Measurements from ENCODE around the gene RASL11B. TPM values are rescaled to one million over a fixed set of nuclear protein-coding genes. Genes with fewer than 3 reads are reported as not detected.

Gene RASL11B
- total RNA-seq, 2 donors from 2014 or later, result 0.34 to 0.76 TPM

DNA sequence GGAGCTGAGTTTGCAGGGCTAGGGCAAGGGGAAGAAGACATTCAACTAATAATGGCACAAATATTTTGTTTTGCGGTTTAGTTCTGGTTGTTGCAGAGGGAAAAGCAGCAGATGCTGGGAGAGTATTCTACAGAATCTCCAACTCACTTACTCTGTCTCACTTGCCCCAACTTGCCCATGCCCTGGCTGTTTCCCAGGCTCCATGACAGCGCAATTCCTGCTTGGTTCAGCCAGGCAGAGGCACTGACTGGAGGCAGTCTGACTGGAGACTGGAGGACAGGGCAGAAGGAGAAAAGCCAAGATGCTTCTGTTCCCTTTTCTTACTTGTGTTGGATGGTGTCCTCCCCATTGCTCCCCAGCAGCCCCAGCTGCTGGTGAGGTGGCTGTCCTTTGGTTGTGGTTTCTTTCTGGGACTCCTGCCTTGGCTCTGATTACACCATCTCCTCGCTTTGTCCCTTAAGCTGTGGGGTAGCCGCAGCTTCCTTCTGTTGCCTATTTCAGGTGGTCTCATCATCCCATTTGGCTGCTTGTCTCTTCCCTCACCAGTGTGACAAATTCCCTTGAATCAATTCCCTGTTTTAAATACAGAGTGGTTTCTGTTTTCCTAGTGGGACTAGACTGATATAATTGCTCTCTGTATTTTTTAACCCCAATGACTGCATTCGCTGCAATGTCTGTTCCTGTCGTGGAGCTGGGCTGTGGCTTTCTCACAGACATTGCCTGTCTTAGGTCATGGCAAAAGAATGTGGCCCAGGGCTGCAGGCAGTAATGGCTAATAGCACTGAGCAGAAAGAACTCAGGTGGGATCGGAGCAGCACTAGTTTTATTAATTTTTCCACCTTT lies 24.2 kb upstream of the RASL11B start:
- H3K9me3 Mint-ChIP-seq, result no peaks in the 10 kb centered on the region
- no peak overlapping the region for H3K4me3 Mint-ChIP-seq
- no peak for ATAC-seq (replicated peaks)
- H3K27me3 Mint-ChIP-seq, result peaks cover 3% of the 10 kb centered on the region
- H3K36me3 Mint-ChIP-seq (ENCODE audit: low read depth), result no peaks in the 10 kb centered on the region
- H3K27ac Mint-ChIP-seq, result no peak overlapping the region
- H3K4me1 Mint-ChIP-seq, result no peaks in the 10 kb centered on the region

DNA sequence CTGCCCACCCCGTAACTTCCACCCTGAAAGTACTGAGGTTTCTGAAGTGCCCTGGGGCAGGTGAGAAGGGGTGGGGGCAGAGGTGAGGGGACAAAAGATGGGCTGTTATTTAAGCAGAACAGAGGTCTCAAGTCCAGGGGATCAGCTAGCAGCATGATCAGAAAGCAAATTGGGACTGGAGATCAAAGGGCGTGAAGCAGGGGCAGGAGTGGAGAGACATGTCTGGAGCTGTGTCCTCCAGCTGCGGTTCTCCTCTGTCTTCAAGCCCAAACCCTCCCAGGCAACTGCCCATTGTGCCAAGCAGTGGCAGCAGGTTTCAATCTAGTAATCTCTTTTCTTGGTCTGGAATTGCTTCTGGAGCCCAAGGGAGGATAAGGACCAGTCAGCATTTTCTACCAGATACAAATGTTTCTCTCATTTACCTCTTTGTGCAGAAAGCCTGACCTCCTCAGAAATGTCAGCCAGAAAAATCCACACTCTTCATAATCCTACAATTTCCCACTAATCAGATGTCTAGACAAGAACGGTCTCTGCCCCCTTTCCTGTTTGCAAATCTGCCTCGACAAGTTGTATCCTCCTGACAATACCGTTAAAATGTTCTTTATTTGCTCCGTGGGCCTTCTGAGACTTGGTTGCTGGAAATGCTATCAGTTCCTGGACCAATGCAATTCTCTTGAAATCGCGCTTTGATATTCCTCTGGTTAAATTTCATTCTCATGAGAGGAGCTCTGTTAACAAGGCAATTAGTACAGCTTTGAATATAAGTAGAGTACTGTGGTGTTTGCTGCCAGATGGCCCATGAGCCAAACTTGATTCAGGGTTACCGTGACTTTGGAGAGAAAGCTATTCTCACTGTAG lies 23.2 kb upstream of the RASL11B start:
- Mint-ChIP-seq H3K36me3 (ENCODE audit: low read depth) (no peaks in the 10 kb centered on the region), H3K4me3 (no peak overlapping the region), H3K9me3 (no peaks in the 10 kb centered on the region), H3K27me3 (peaks cover 3% of the 10 kb centered on the region), H3K4me1 (no peaks in the 10 kb centered on the region), H3K27ac (no peak overlapping the region)
- no peak for ATAC-seq (replicated peaks)

DNA sequence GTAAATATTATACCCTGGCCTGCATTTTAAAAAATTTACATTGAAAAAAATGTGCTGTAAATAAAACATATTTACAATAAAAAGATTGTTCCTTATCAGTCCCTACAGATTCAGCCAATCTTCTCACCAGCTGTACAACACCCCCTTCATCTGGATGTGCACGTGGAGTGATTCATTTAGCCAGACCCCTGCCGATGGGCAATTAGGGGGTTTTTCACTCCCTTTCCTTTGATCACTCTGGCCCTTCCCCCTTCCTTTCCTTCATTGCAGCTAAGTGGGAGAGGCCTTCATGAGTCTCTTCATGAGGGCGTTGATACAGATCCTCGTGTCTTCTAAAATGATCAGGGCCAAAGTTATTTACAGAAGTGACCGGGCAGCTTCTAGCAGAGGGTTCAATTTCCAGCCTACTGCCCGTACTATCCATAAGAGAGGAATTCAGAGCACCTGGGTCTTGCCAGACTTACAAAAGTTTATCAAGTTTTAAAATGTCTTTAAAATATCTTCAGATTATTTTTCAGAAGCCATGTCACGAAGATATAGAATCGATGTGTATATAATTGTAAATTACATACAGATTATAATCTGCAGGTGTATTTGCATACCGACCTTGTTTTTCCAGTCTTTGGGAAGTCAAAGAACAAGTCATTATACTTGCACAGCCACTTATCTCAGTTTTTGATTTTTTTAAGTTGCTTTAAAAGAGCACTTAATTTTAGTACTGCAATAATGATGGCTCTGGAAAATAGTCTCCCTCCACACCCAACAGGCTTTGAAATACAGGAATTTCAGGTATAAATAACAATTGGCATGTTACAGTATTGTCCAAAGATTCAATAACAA lies 21.4 kb upstream of the RASL11B start:
- H3K4me3 Mint-ChIP-seq, result no peak overlapping the region
- no peaks in the 10 kb centered on the region for H3K9me3 Mint-ChIP-seq
- ATAC-seq (replicated peaks), result no peak
- H3K27me3 Mint-ChIP-seq, result peaks cover 3% of the 10 kb centered on the region
- H3K4me1 Mint-ChIP-seq, result no peaks in the 10 kb centered on the region
- H3K27ac Mint-ChIP-seq, result no peak overlapping the region
- H3K36me3 Mint-ChIP-seq (ENCODE audit: low read depth), result no peaks in the 10 kb centered on the region

DNA sequence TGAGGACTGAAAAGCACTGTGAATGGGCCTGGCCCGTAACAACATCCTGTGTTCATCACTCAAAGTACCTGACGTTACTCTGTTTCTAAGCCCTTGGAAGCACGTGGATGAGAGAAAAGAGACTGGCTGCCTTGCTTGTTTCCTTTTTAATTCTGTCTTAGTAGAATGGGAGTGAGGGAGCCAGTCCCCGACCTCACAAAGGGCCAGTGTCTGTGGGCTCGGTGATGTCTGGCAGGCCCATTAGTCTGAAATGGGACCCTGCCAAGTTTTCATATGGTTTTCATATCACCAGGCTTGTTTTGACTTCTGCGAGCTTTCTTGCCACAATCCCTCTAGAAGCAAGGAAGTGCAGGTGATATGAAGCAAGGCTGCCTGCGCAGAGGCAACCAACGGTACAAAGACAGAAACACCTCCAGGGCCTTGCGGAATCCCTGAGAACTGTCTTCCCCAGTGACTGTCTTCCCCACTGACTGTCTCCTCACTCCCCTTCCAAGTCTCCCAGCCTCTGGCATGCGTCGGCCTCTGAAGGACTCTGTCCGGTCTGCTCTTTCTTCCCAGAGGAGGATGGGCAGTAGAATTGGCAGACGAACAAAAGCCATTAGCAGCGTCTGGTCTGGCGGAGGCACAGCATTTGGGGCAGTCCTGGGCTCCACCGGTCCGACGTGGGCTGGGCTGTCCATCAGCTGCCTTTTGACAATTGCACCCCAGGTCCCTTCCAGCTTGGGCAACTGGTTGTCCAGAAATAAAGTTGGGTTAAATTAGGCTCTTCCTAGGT lies 20.2 kb upstream of the RASL11B start:
- H3K36me3 Mint-ChIP-seq (ENCODE audit: low read depth), result no peaks in the 10 kb centered on the region
- H3K4me3 Mint-ChIP-seq, result no peak overlapping the region
- no peak overlapping the region for H3K27ac Mint-ChIP-seq
- H3K27me3 Mint-ChIP-seq, result peaks cover 3% of the 10 kb centered on the region
- no peak for ATAC-seq (replicated peaks)
- no peaks in the 10 kb centered on the region for H3K4me1 Mint-ChIP-seq
- H3K9me3 Mint-ChIP-seq, result no peaks in the 10 kb centered on the region

DNA sequence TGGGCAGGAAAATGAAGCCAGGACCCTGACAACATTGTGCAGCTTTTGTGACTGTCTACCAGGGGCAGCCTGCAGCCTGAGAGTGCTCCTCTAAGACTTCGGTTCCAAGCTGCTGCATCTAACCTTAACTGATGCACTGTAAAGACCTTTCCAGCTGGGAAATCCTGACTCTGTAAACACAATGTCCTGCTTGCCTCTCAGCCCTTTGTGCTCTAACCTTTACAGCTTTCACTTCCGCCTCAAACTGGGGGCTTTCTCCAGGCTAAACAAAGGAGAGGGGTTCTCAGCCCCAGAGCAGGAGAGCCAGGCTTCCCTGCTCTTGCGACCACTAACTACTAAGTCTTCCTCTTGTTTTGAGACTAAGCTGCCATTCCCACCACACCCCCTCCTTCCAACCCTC lies 19.3 kb upstream of the RASL11B start:
- no peaks in the 10 kb centered on the region for H3K4me1 Mint-ChIP-seq
- no peak for ATAC-seq (replicated peaks)
- H3K27me3 Mint-ChIP-seq, result peaks cover 3% of the 10 kb centered on the region
- H3K36me3 Mint-ChIP-seq (ENCODE audit: low read depth), result no peaks in the 10 kb centered on the region
- no peaks in the 10 kb centered on the region for H3K9me3 Mint-ChIP-seq
- H3K4me3 Mint-ChIP-seq, result no peak overlapping the region
- no peak overlapping the region for H3K27ac Mint-ChIP-seq

DNA sequence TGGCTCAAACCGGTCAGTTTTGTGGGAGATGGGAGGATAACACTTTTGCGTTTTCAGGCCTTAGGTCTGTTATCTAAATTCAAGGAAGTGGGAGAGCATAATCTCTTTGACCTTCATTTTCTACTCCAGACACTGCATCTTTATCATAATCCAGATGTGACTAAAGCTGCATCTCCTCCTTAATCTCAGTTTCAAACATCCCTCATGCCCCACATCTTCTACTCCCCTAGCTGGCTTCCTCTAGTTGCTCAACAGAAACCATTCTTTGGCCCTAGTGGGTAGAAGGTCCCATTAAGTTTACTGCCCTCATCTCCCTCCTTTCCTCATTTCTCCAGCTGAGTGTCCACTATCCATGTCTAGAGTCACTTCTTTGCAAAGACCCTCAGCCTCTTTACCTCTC lies 18.8 kb upstream of the RASL11B start:
- Mint-ChIP-seq H3K4me1 (no peaks in the 10 kb centered on the region), H3K27ac (peak overlapping the region; percentile 48), H3K9me3 (no peaks in the 10 kb centered on the region), H3K27me3 (no peaks in the 10 kb centered on the region), H3K4me3 (no peak overlapping the region), H3K36me3 (ENCODE audit: low read depth) (no peaks in the 10 kb centered on the region)
- ATAC-seq (replicated peaks), result peak; percentile 59

DNA sequence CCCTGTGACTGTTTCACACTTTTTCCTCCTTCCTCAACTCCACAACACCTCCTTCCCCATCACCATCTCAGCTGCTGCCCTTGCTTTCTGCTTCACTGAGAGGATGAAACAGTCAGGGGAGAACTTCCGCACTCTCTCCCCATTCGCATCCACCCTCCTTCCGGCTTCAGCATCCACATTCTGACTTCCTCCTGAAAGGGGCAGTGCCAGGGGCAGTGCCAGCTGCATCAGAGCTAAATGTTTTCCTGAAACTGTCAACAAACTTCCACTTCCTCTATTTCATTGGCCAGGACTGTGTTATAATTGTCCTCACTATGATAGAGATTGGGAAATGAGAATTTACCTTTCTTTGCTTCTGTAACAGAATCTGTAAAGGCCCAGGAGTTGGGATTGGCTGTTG lies 18.2 kb upstream of the RASL11B start:
- Mint-ChIP-seq H3K27ac (peak overlapping the region; percentile 48), H3K4me3 (no peak overlapping the region), H3K27me3 (no peaks in the 10 kb centered on the region), H3K4me1 (no peaks in the 10 kb centered on the region), H3K9me3 (no peaks in the 10 kb centered on the region), H3K36me3 (ENCODE audit: low read depth) (no peaks in the 10 kb centered on the region)
- ATAC-seq (replicated peaks), result no peak

DNA sequence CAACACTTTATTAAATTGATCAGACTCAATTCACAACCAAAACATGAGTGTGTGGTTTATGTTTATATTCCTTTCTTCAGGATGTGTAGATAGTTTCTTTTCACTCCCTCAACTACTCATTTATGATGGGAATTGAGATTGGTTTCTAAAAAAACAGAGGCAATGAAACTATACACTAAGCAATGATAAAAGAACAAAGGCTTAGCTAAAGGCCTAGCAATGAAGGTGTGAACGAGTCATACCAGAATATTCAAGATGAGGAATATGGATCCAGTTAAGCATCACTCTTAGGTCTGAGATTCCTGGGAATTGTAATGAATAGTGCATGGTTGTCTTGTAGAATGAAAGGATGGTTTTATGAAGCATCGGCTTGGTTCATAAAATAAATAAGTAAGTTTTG lies 17.5 kb upstream of the RASL11B start:
- Mint-ChIP-seq H3K4me3 (no peak overlapping the region), H3K27me3 (peaks cover 5% of the 10 kb centered on the region), H3K27ac (no peak overlapping the region), H3K36me3 (ENCODE audit: low read depth) (no peaks in the 10 kb centered on the region), H3K4me1 (no peaks in the 10 kb centered on the region), H3K9me3 (no peaks in the 10 kb centered on the region)
- peak; percentile 71 for ATAC-seq (replicated peaks)

DNA sequence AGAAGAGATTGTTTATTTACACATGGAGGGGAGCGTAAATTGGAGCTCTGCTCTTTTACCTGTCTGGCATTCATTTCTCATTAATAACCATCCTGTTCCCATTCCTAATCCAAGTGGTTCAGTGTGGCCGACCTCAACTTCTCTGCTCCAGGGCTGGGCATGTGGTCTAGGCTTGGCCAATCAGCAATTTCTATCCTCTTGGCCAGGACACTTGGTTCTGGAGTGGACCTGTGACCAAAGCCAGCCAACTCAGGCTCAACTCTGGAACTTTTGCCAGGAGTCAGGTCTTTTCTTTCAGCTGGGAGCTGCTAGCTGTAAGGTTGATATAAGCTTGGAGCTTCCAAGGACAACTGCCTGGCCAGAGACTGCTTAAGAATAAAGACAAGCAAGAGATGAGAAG lies 15.6 kb upstream of the RASL11B start:
- no peaks in the 10 kb centered on the region for H3K9me3 Mint-ChIP-seq

DNA sequence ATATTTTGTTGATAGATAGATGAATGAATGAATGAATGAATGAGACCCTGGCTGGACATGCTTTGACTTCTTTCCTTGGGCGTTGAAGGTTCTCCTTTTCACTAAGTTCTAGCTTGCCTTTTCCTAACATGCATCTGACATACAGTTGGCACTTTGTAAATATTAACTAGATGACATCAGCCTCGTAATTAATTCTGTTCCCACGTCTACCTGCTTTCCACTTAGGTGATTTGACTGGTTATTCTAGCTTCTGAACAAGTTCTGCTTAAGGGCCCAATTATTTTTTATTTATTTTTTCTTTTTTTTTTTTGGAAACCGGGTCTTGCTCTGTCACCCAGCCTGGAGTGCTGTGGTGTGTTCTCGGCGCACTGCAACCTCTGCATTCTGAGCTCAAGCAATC lies 13.9 kb upstream of the RASL11B start:
- ATAC-seq (replicated peaks), result no peak
- Mint-ChIP-seq H3K27ac (no peak overlapping the region), H3K27me3 (peaks cover 5% of the 10 kb centered on the region), H3K9me3 (no peaks in the 10 kb centered on the region), H3K4me3 (no peak overlapping the region), H3K4me1 (no peaks in the 10 kb centered on the region), H3K36me3 (ENCODE audit: low read depth) (no peaks in the 10 kb centered on the region)

More for the DNA sequence above, 15.6 kb upstream of the RASL11B start:
- H3K36me3 Mint-ChIP-seq (ENCODE audit: low read depth), result no peaks in the 10 kb centered on the region
- ATAC-seq (replicated peaks), result no peak
- no peaks in the 10 kb centered on the region for H3K4me1 Mint-ChIP-seq
- H3K27me3 Mint-ChIP-seq, result peaks cover 5% of the 10 kb centered on the region
- no peak overlapping the region for H3K27ac Mint-ChIP-seq
- H3K4me3 Mint-ChIP-seq, result no peak overlapping the region

DNA sequence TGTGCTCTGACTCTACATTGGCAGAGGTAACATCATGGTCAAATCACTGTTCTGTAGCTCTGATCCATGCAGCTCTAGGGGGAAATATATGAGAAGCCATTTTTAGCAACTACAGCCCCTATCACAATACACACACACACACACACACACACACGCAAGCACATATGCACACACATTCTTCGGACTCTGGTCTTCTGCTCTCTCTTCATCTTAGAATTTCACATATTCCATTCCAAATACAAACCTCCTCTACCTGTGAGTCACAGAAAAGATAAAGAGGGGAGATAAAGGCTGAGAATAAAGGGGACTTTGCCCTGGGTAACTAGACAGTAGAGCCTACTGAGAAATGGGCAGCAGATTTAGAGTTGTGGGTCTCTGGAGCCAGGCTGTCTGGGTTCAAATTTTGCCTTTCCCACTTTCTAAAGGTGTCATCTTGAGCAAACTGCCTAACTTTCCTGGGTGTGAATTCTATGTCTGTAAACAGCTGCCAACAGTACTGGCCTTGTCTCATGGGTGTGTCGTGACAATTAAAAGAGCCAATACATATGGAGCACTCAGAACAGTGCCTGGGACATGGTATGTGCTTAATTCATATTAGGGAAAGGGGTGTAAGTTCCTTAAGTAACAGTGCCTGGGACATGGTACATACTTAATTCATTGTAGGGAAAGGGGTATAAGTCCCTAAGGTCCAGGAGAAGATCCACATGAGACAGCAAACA lies 11.6 kb upstream of the RASL11B start:
- Mint-ChIP-seq H3K4me1 (no peaks in the 10 kb centered on the region), H3K9me3 (no peaks in the 10 kb centered on the region), H3K27me3 (peaks cover 5% of the 10 kb centered on the region), H3K4me3 (no peak overlapping the region), H3K36me3 (ENCODE audit: low read depth) (no peaks in the 10 kb centered on the region), H3K27ac (no peak overlapping the region)
- no peak for ATAC-seq (replicated peaks)

DNA sequence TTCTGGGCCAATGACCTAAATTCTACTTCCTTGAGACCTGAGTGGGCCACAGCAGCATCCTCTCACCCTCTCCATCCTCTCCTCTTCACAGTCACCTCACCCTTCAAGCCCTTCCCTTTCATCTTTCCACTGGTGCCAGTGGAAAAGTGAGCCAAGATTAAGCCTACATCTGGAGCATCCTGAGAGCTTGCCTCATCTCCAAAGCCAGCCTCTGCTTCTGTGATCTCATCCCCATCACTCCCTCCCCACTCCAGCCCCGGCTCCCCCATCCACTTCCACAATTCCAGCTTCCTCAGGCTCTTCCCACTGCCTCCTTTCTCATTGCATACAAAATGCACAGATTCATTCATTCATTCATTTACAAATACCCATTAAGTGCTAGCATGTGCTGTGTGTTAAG lies 10.1 kb upstream of the RASL11B start:
- H3K4me1 Mint-ChIP-seq, result no peaks in the 10 kb centered on the region
- peaks cover 8% of the 10 kb centered on the region for H3K27me3 Mint-ChIP-seq
- no peaks in the 10 kb centered on the region for H3K36me3 Mint-ChIP-seq (ENCODE audit: low read depth)
- no peak for ATAC-seq (replicated peaks)
- H3K9me3 Mint-ChIP-seq, result no peaks in the 10 kb centered on the region
- H3K27ac Mint-ChIP-seq, result no peak overlapping the region
- no peak overlapping the region for H3K4me3 Mint-ChIP-seq

DNA sequence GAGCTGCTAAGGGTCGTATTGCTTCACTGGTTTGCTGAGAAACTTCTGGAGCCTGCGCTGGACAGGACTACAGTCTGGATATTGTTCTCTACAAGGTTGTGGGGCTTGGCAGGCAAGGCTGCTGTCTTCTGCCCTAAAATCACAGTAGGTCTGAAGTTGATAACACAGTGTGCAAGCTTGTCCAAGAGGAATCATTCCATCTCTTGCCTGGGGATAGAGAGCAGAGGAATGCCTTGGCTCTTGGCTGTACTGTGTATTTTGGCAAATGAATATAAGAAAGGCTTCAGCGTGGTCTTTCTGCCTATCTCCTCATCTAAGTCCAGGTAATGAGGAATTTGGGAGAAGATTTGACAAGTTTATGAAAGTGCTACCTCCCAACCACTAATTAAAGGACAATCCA lies 9.4 kb upstream of the RASL11B start:
- Mint-ChIP-seq H3K36me3 (ENCODE audit: low read depth) (no peaks in the 10 kb centered on the region), H3K4me3 (no peak overlapping the region), H3K9me3 (peaks cover 1% of the 10 kb centered on the region), H3K27me3 (peaks cover 15% of the 10 kb centered on the region), H3K27ac (no peak overlapping the region), H3K4me1 (no peaks in the 10 kb centered on the region)
- no peak for ATAC-seq (replicated peaks)

Measured in activated T-helper 17 cell treated with anti-CD3 and anti-CD28 coated beads, Interleukin-2, amount 50 U/mL, for 72 hours (primary cell).